SHP77 treated with DMSO at 0.1 percent for 48 hours (cell line): ENCODE data around the gene DIDO1.

Experiments
- DNase-seq: peaks from one replicate; lab custom pipeline; 2025; lab: John Stamatoyannopoulos, UW

Gene DIDO1

GRCh38 chr20:62962221-62962879 is 36.0 kb upstream of the DIDO1 start:
- DNase-seq: no peak

GRCh38 chr20:62961799-62962198 is 35.5 kb upstream of the DIDO1 start:
- no peak for DNase-seq

GRCh38 chr20:62961310-62961783 is 35.0 kb upstream of the DIDO1 start:
- DNase-seq: peak; percentile 72

DNA sequence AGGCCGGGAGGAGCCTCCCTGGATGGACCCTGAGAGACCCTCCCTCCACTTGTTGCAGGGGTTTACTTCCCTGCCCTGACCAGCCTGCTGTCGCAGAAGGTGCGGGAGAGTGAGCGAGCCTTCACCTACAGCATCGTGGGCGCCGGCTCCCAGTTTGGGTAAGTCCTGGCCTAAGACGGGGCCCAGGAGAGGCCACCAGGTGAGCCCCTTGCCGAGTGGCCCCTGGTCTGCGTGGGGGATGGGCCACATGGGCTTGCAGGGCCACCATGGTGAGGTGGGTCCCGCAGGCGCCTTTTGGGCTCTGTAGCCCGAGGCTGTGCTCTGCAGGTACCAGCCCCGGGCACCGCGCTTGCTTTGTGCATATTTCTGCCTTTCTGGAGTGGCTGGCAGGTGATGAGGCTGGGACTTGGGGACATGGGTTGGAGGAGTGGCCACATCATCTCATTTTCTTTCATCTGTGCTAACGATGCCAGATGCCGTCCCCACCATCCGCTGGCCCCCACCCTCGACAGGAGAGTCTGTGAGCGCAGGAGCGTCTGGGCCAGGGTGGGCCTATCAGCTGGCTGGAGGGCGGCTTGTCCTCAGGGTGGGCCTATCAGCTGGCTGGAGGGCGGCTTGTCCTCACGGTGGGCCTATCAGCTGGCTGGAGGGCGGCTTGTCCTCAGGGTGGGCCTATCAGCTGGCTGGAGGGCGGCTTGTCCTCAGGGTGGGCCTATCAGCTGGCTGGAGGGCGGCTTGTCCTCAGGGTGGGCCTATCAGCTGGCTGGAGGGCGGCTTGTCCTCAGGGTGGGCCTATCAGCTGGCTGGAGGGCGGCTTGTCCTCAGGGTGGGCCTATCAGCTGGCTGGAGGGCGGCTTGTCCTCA is 34.4 kb upstream of the DIDO1 start:
- DNase-seq: peak; percentile 94

DNA sequence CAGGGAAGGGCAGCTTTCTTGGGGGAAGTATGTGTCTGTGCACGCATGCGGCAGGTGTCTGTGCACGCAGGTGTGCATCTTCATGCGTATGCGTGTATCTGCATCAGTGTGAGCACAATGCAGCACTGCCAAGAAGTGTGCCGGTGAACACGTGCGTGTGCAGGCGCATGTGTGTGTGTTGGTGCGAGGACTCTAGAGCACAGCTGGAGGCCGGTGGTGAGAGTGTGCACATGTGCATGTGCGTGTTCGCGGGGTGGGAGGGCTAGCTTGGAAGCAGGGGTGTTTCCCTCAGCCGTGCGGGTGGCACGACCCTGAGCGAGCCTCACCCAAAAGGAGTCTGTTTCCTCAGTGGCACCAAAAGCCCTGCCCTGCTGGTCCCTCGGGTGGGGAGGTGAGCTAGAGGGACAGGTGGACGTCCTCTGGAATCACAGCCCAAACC is 33.7 kb upstream of the DIDO1 start:
- no peak for DNase-seq

GRCh38 chr20:62959101-62959971 is 33.0 kb upstream of the DIDO1 start:
- no peak for DNase-seq

DNA sequence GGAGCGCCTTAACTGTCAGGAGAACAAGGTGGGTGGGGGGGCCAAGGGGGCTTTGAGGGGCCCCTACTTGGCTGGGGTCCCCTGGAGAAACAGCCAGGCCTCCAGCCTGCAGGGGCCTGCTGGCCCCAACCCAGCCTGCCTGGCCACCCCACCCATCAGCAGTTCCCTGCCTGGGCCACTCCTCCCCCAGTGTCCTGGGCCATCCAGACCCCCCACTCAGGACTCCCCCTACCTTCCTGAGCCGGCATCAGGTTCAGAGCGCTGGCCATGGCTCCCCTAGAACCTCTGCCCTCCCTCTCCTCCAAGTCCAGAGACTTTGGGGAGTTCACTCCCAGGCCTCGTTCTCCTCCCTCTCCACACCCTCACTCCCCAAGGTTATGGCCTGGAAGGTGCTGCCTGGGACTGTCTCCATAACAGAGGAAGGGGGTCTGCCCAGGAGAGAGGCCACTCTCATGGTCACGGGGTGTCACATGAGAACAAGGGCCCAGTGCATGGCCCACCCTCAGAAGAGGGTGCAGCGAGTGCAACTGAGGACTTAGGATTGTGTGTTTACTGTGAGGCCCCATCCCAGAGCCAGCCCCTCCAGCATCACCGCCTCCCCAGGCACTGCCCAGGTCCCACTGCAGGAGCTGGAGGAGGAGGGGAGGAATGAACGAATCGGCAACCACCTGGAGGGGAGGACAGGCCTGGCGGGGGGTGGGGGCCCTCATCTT is 32.2 kb upstream of the DIDO1 start:
- no peak for DNase-seq

GRCh38 chr20:62957136-62958117 is 31.1 kb upstream of the DIDO1 start:
- no peak for DNase-seq

DNA sequence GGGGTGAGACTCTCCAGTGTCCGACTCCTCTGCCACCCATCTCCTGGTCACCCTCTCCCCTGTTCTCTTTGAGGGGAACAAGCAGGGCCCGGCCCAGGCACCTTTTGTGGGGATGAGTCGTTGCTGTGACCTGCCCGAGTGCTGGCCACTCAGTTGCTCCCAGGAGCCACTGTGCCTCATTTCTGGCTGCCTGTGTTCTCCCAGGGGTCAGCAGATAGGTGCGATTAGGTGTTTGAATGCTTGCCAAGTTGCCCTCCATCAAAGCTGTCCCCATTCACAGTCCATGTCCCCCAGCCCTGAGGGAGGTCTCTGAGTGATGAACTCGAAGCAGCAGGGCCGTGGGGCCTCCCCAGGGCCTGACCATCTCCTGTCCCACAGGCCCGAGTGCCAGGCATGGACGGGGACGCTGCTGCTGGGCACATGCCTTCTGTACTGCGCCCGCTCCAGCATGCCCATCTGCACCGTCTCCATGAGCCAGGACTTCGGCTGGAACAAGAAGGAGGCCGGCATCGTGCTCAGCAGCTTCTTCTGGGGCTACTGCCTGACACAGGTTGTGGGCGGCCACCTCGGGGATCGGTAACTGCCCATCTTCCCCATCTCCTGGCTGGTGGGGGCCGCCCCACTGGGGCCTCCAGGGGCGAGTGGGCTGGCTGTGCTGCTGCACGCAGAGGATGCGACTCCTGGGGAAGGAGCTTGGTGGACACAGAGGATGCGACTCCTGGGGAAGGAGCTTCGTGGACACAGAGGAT is 30.3 kb upstream of the DIDO1 start:
- no peak for DNase-seq

DNA sequence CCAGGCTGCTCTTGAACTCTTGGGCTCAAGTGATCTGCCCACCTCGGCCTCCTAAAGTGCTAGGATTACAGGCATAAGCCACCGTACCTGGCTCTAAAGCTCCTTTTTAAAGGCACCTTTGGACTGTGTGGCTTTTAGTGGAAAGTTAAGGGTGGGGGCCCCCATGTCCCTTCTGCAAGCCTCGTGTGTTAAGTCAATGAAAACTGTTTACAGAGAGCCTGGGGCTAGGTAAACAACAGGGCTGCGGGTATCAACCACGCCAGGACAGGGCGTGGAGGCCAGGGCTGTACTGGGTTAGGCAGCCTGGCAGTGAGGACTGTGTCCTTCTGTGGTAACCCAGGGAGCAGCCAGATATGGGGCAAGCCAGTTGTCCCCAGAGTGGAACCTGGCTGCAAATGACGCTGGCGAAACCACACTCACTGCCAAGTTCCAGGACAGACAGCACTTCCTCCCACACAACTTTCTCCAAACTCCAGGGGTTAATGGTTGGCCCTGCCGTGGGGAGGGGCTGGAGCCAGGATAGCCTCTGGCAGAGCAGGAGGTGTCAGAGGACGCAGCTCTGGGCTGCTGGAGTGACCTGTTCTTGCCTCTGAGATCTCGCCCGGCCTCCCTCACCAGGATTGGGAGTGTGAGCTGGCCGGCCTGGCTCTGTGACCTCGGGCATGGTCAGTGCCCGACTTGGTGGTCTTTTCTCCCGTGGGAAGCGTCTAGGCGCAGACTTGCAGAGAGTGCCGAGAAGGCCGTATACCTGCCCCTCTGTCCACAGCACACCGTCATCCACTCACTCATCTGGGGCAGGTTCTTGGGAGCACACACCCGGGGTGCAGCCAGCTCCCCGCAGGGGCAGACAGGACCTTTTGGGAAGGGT is 29.4 kb upstream of the DIDO1 start:
- DNase-seq: no peak

GRCh38 chr20:62953839-62954703 is 27.8 kb upstream of the DIDO1 start:
- peak; percentile 64 for DNase-seq

DNA sequence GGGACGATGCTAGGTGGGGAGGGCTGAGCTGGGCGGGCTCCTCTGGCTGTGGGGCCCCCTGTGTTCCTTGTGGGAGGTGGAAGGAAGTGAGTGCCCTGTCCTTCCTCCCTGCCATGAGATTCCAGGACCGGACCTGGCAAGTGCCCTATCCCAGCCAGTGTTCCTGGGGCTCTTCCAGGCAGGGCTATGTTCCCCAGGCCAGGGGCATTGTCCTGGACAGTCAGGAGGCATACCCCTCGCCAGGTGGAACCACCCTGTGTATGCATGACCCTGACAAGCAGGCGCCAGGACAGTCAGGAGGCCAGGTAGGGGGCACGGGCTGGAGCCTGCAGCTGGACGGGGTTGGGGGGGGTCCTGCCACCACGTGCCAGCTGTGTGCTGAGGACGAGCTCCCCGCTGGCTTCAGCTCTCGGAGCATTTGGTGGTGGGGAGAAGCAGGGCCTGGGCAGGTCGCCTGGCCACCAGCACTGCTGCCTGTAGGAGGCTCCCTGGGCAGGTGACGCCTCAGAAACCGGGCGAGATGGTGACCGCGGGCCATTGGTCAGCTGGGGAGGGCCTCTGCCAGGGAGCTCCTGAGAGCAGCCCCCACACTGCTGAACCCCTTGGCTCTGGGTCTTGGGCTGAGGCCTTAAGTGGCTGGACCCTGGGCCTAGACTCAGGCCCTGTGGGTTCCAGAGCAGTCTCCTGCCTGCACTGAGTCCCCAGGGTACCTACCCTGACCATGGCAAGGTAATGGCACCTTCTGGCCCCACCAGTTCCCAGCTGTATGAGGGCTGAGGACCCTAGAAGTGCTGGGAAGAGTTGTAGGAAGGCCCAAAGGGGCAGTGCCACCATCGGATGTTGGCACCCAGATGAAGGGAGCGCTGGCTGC is 26.9 kb upstream of the DIDO1 start:
- DNase-seq: no peak

DNA sequence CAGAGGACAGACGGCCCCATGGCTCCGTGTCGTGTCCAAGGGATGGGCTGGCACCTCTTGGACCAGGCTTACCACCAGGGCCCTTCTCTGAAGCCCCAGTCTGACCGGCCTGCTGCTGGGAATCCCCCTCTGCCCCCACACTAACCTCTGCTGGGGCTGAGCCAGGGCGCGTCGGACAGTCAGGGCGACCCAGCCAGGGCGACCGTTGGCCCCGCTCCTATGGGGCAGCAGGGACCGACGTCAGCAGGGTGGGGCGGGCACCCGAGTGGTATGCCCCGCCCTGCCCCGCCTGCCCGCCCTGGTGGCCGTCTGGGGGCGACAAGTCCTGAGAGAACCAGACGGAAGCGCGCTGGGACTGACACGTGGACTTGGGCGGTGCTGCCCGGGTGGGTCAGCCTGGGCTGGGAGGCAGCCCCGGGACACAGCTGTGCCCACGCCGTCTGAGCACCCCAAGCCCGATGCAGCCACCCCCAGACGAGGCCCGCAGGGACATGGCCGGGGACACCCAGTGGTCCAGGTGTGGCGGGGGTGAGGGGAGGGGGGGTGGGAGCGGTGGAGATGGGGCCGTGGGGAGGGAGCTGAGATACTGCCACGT is 26.2 kb upstream of the DIDO1 start, which contains the start of gene SLC17A9:
SLC17A9 (plus strand) TSS at position 337 of the 595 bp plus-strand sequence; CDS start at position 459, 122 bp downstream.
- DNase-seq: no peak

GRCh38 chr20:62951896-62952372 is 25.6 kb upstream of the DIDO1 start:
- DNase-seq: no peak

DNA sequence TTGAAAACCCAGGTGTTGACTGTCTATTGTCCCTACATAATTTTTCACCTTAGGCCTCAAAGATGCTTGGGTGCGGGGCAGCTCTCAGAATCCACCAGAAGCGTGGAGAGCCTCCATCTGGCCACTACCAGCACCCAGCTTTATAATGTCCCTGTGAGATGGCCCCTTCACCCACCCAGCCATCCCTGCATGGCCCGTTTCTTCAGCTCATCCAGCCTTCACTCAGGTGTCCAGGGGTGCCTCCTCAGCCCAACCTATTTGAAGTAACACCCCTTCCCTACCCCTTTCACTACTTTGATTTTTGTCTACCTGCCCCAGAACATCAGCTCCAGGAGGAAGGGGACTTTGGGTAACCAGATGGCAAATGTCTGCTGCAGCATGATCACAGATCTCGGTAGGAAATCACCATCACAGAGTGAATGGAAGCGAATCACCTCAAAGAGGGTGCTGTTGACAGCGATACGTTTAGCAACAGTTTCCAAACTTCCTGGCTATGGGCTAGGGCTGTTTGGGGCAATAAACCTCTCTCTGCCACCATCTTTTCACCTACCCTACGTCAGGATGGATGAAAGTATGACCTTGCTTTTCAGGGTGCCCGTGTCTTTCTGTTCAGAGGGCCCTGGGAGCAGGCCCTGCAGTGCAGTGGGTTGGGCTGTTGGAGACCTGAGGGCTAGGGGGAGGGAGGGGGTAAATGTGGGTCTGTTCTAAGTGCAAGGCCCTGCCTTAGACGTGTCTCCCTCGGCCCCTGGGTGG is 25.0 kb upstream of the DIDO1 start:
- no peak for DNase-seq
